Right lung (tissue), 5 donors: ENCODE measurements around the gene CAMK1D. TPM values are rescaled to one million over a fixed set of nuclear protein-coding genes. Genes with fewer than 3 reads are reported as not detected.
A peak's percentile ranks its signal among the peaks of the same experiment; 100 is the strongest.
"Not testable (repeated sequence)": the region's sequence is repeated elsewhere in the genome, so short reads cannot be mapped to it uniquely, and the experiment has no call there.

ENCODE experiments used
- DNase-seq, 2 donors: peaks; one replicate each; pipeline ENCODE4 v3.0.0-alpha.2; 2013
- polyA plus RNA-seq, 5 donors: library from polyadenylated mRNA; unstranded; fragments of 120-200 nt; gene quantifications; one replicate each; pipeline versions ENCODE4 v1.2.1 to v1.2.3, GENCODE V29; 2013; ENCODE audit warnings: inconsistent platforms in 1 of 5, low replicate concordance in 1 of 5; ENCODE audit not compliant: insufficient read length in 5 of 5, insufficient read depth in 1 of 5

The CAMK1D gene
- polyA plus RNA-seq, 5 donors, result 3.6 to 5.4 (median 4.6) TPM

DNA sequence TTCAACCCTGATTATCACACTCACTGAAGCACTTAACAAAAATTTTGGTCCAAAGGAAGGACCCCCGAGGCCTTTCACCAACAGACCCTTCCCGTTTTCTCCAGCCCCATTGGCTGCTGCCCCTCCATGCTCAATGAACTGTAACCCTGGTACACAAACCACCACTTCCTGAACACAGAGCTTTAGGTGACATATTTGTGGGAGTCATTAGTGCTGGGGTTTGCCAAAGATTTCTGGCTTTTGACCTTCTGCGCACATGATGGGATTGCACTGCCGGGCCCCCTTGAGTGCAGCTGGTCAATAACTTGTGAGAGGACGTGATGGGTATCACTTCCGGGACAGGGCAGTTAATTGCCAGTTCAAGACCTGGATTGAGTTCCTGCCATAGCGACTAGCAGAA lies 9.0 kb upstream of the CAMK1D start:
- no peak for DNase-seq

DNA sequence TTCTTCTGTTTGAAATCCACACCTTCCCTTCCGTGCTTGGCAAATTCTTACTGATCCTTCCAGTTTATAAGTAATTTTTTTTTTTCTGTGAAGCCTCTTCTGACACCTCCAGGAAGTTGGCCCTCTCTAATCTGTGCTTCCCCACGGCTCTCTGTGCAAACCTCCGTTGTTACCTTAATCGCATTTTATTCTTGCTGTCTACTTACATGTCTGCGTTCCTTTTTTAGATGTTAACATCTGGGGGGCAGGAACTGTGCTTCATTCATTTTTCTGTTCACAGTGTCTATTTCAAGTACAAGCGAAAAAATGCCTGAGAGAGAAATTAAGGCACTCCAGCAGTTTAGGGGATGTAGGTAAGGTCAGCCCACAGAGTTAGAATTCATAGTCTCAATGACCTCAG lies 8.4 kb upstream of the CAMK1D start:
- DNase-seq, result no peak

DNA sequence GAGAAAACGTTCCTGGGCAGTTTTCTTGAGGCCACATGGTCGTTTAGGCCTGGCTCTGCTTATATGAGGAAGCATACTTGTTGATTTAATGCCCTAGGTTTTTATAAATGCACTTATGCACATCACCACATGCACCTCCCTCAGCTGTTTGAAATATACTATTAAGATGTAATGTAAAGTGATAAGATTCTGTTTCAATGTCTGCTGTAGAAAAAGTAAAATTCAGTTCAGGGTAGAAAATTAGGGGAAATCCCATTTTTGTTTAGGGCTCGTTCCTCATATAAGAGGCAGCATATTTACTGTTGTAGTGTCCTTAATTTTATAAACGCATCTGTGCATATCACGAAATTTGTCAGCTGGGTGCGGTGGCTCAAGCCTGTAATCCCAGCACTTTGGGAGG lies 7.8 kb upstream of the CAMK1D start:
- no peak for DNase-seq

DNA sequence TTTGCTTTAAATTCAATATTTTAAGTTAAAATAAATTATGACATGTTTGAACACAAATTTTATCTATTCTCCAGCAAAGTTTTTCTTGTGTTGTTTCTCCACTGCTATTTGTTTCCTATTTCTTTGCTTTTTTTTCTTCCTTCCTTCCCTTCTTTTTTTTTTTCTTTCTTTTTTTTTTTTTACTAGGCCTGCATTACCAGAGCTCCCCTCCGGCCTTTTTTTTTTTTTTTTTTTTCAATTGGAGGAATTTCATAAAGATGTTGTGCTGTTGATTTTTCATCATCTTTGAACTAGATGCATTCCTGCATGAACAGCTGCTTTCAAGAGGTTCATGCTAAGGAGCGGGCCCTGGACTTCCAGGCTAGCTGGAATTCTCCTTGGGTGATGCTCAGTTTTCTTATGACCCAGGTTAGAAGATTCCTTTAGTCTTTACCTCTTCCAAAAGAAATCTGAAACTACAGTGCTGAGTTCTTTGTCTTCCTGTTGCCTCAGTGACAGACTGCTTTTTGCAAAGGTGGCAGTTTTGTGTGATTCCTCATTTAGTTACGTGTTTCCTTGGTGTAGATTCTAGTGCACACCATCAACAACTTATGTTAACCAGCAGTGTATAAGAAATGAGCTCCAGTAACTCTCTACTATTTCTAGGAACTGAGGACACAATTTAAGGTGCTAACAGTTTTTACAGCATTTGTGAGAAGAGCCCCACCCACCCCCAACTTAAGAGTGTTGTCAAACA lies 4.8 kb upstream of the CAMK1D start:
- DNase-seq, result no peak

DNA sequence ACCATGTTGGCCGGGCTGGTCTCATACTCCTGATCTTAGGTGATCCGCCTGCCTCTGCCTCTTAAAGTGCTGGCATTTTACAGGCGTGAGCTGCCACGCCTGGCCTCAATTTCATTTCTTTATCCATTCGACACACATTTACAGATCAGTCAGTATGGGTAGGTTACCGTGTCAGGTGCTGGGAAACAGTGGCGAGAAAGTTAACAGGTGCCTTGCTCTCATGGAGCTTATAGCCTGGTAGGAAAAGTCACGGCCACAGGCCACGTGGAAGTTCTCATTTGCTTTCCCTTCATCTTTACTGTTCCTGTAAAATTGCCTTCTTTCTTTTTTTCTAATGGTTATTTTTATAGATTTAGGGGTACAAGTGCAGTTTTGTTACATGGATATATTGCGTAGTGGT lies 2.6 kb upstream of the CAMK1D start:
- no peak for DNase-seq

DNA sequence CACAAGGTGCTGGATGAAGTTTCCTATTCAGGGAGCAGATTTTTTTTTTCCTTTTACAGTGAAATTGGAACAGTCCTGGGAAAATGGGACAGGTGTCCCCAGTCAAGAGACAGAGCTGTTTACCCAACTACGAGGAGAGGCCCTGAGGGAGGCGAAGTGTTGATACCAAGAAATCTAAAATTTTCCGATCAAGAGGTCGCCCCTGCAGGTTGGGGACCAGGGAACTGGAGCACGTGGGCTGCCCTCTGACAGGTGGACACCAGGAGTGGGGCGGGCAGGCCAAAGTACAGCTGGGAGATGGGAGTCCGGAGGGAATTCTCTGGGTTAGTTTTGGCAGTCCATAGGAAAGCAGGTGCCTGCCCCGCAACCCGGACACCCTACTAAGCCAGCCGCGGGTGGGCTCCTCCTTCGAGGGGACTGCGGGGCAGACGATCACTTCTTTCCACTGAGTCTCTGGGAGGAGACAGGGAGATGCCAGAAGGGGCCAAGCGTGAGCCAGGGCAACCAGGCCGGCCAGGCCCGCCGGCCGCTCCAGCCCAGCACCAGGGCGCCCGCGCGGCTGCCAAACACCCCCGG lies 965 bp upstream of the CAMK1D start:
- no peak for DNase-seq

DNA sequence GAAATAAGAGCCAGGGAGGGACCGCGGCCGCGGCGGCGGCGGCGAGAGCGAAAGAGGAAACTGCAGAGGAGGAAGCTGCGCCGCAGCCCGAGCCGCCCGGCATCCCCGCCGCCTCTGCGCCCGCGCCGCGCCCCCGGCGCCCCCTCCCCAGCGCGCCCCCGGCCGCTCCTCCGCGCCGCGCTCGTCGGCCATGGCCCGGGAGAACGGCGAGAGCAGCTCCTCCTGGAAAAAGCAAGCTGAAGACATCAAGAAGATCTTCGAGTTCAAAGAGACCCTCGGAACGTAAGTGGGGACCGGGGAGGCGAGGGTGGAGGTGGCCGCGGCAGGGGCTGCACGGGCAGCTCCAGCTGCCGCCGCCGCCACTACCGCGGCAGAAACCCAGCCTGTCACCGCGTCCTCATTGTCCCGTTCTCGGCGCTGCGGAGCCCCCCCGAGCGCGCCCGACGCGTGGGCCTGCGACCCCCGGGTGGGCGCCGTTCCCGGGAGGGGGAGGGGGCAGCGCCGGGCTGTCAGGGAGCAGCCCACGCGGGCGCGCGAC lies 351 bp downstream of the CAMK1D start:
- no peak for DNase-seq

DNA sequence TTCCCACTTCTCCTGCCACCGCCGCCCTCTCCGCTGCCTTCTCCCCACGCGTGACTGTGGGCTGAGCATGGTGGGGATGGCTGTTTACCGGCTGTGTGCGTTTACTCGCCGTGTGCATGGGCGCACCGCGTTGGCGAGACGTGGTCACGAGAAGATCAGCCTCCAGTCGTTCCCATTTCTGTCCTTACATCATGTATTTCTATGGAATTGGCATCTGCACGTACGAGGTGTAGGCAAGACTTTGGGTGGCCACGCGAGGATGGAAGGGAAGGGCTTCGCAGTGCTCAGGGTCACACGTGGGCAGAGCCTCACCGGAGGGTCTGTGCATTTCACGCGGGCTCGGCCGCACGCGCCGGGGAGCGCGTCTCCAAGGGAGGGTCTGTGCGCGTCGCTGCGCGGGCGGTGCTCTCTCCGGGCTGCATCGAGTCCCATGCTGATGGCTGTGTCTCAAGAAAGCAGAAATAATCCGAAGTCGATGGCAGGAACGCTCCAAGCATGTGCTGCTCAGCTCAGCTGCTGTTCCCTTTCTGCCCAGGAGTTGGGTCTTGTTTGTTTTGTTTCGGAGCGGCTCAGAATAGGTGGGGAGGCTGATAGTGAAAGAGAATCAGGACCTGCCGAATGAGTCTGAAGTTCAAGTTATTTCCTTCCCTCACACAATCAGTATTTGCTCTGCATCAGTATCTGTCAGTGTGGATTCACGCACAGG lies 973 bp downstream of the CAMK1D start:
- peak in 1 of 2 donors; percentile 32 for DNase-seq

DNA sequence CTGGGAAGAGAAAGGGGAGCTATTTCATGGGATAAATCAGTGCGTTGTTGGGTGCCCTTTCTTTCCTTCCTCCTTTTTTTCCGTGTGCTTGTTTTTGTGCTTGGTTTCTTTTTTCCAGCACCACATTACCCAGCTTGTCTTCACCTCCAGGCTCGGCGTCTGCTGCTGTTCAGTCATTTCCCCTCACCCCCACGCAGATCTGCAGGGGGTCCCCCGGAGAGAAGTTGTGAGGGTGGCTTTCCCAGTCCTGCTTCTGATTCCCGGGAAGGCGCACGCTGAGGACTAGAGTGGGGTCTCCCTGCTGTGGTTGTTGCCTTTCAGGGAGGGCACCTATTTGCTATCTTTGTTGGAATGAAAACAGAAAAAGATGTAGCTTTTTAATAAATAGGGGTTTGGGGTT lies 1.6 kb downstream of the CAMK1D start:
- DNase-seq, result no peak

DNA sequence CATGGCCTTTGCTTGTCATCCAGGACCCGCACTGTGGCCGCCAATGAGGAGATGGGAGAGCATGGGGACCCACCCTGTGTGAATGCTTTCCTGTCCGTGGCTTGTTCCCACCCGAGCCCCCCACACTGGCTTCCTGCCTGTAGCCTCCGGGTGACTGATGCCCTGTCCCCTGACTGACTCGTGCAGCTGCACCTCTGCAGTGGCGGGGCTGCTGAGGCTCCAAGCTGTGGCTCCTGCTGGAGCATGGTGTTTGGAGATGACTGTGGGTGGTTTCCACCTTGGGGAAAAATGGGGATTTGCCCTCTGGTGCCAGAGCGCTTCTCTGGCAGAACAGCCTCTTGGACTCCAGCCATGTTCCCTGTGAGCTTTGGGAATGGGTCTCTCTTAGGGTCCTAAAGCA lies 2.1 kb downstream of the CAMK1D start:
- no peak for DNase-seq

DNA sequence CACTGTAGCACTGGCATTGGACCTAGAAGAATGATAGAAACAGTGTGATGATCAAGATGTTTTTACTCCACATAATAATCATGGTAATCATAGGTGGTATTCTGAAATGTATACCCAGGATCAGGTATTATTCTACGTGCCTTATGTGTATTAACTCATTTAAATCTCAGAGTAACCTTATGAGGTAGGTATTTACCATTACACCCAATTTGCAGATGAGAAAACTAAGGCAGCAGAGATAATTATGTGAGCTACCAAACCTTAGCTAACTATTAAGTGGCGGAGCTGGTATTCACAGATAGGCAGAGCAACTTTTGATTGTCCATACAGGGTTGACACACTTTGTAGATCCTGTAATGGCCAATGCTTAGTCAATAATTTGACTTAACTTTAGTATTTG lies 2.5 kb downstream of the CAMK1D start:
- DNase-seq, result no peak

DNA sequence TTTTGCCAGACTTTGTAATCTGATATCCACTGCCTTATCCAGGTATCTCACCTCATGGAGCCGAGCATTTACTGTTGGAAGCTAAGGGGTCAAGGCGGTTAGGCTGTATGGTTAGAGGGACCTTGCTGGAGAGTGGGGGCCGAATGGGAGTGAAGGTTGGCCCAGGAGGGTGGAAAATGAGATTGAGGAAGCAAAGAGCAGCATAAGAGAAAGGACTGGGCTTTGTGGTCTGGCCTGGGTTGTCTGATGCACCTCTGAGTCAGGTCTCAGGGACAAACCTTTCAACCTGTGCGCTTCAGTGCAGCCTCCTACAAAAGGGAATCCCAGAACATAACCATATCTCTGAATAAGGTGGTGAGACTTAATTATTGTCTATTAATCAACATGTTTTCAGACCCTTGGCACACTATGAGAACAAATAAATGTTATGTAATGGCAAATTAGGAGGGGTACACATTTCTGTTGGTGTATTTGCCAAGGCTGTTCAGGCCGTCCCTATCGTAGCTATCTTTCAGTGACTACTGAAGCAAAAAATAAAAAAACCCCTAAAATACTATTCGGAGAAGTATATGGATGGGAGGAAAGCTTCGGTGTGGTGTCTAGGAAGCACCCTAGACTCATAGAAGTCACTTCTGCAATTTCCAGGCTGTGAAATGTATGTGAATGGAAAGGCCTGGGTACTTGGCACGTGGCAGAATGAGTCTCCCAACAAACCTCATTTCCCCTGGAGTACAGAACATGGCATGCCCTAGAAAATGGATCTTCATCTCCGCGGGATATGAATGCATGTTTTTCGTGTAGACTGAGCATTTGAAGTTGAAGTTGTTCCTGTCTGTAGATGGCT lies 4.3 kb downstream of the CAMK1D start:
- DNase-seq, result no peak

DNA sequence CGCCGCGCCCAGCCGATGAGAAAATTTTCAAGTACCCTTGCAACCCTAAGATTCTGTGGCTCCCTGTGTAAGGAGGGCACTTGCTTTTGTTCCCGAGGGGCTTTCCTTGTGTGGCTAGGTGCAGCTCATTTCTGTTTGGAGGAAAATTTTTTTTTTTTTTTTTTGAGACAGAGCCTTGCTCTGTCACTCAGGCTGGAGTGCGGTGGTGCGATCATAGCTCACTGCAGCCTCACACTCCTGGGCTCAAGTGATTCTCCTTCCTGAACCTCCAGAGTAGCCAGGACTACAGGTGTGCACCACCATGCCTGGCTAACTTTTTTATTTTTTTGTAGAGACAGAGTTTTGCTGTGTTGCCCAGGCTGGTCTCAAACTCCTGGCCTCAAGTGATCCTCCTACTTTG lies 5.3 kb downstream of the CAMK1D start:
- DNase-seq, result not testable (repeated sequence)

DNA sequence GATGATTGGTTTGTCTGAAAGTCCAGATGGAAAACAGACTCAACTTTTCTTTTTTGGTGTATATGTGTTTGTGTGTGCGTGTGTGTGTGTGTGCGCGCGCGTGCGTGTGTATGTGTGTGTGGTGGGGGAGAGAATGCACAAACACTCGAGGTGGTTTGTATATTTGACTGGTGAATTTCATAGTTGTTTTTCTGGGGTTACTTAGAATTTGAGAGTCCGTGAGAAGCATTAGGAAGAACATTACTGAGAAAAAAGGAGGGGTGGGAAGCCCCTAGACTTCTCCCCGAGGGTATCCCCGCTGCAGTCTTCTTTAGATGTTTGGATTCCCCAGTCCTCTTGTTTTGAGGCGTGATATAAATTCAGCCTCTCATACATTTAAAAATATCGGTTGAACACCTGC lies 6.0 kb downstream of the CAMK1D start:
- DNase-seq, result no peak

DNA sequence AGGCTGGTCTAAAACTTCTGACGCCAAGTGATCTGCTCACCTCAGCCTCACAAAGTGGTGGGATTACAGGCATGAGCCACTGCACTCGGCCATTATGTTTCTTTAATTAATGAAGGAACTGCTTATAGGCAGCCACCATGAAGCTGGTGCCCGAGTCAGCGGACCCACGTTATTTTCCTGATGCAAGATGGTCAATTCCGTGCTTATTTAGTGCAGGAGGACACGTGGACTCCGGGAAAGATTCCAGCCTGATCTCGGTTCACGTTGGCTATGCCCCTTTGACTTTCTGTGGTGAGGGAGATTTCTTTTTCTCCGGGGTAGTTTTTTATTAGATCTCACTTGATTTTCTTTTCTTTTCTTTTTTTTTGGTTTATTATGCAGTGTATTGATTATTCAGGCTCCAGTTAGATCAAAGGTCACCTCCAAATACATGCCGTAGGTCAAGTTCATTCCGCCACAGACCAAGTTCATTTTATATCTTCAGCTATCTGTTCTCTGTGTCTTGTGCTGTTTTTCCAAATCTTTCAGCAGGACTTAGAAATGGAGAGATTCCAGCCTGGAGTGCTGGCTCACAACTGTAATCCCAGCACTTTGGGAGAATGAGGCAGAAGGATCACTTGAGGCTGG lies 8.3 kb downstream of the CAMK1D start:
- no peak for DNase-seq

DNA sequence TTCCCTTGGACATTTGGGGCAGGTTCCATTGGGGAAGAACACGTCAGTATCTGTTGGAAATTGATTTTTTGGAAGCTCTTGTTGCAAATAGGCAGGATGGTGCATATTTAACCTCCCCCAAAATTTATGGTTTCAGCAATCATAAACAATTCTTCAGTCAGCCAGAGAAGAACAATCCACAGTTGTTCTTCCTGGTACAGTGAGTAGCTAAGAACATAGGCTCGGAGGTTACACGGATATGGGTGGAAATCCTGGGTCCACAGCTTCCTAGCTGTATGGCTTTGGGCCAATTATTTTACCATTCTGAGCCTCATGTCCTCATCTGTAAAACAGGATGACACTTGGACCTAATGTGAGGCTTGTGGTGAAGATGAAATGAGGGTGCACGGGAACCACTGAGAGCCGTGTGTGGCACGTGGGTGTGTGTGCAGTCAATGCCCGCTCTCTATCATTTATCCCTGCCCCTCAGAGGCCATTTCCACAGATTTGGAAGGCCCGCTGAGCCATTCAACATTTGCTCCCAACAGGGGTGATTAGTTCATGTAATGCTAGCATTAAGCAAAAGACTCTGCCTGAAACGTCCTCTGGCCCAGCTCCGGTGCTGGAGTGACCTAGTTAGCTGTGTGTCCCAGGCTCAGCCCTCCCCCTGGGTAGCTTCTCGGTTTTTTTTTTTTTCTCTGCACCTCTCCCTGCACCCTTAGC lies 9.7 kb downstream of the CAMK1D start:
- no peak for DNase-seq

DNA sequence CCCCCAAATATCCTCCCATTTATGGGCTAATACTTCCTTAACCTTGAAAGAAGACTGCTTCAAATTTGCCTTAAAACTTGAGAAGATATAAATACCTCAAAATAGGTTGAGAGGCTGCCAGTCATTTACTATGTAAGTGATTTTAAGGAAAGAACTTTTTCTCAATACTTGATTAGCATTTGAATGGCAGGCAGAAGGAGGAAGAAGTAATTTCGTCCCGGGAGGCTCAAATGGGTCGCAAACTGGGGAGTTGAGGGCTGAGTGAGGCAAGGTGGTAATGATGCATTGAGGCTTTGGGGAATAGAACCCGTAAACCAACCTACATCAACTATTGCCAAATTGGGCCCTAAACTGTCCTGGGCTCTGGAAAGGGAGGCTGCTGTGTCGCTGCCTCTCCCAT lies 11.1 kb downstream of the CAMK1D start:
- DNase-seq, result no peak

DNA sequence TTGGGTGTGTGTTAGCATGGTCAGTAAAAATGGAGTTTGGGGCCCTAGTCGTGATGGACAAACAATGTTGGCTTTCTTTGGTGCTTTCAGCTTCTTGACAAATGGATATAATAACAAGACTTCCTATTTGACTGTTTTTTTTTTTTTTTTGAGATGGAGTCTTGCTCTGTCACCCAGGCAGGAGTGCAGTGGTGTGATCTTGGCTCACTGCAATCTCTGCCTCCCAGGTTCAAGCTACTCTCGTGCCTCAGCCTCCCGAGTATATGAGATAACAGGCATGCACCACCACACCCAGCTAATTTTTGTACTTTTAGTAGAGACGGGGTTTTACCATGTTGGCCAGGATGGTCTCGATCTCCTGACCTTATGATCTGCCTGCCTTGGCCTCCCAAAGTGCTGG lies 11.8 kb downstream of the CAMK1D start:
- not testable (repeated sequence) for DNase-seq

DNA sequence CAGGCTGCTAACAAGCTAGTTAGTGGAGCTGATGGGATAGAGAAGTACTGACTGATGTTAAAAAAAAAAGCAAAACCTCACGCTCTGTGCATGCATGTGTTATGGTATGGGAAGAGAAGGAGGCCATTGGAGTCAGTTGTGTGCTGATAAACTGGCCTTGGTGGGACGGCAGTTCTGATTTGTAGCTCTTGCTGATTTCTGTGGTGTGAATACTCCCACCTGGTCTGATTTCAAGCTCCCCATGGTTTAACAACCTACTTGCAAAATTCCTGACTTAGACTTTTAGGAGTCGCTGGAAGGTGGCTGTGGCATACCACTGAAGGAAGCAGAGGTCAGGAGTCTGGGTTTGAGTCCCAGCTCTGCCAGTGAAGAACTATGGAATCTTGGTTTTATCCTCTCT lies 15.2 kb downstream of the CAMK1D start:
- DNase-seq, result no peak

DNA sequence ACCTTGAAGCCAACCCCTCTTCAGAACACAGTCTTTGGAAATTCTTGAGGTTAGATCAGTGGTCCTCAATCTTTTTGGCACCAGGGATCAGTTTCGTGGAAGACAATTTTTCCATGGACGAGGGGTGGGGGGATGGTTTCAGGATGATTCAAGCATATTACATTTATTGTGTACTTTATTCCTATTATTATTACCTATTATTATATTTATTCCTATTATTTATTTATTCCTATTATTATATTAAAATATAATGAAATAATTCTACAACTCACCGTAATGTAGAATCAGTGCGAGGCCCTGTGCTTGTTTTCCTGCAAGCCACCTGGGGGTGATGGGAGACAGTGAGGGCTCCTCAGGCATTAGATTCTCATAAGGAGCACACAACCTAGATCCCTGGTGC lies 17.9 kb downstream of the CAMK1D start:
- no peak for DNase-seq

DNA sequence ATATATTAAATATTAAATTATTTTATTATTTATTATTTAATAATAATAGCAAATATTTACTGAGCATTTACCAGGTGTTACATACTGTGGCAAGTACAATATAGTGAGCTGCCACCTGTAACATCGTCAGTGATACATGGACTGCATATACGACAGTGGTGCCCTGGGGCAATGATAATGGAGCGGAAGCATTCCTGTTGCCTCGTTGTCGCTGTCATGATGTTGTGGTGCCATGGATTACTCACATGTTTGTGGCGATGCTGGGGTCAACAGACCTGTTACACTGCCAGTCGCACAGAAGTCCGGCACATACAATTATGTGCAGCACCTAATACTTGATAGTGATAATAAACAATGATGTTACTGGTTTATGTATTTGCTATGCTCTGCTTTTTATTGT lies 20.6 kb downstream of the CAMK1D start:
- DNase-seq, result no peak
